ENCODE data around the gene ATP8B3. TPM values are rescaled to one million over a fixed set of nuclear protein-coding genes. Genes with fewer than 3 reads are reported as not detected.

ATP8B3 gene
- total and polyA plus RNA-seq, 9 of the 15 experiments (the other 6 are each of a cell fraction or from before 2014, with no cell fraction given), result 1.2 to 12.3 (median 3.8) TPM

GRCh38 chr19:1806184-1807029 lies 5.7 kb downstream of the ATP8B3 start (continued):
- TF ChIP-seq ZNF407 (IDR thresholded peaks at IDR 0.05; ENCODE audit: low read depth) (no peak), CBX3 (IDR thresholded peaks at IDR 0.05; ENCODE audit: borderline replicate concordance in 1 of 2, low read length in 2 of 2) (no peak), ZNF263 (CRISPR knock-in tag; IDR thresholded peaks at IDR 0.05; ENCODE audit: borderline replicate concordance) (no peak)
